ENCODE data around the gene AUTS2. TPM values are rescaled to one million over a fixed set of nuclear protein-coding genes. Genes with fewer than 3 reads are reported as not detected.
A peak's percentile ranks its signal among the peaks of the same experiment; 100 is the strongest.

Gene AUTS2
- total RNA-seq, 1 experiment from 2014 or later = 256 TPM

DNA sequence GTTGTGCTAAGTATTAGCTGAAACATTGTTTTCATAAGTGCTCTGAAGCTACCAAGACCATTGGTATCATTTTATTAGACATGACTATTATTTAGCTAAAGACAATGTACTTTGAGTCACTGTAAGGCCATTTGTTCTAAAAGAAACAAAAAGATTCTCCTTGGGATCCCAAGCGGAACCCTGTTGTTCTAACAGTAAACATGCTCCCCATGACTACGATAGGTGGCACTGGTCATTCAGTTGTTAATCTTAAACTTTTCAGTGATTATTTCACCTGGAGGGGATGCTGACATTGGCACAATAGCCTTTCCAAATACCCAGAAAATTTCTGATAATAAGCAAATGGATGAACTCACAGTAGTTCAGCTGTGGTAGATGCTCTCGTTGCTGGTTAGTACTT is 715.0 kb downstream of the AUTS2 start:
- H3K4me1 Mint-ChIP-seq = peaks cover 22 to 28% of the 10 kb centered on the region in 2 experiments
- Histone ChIP-seq H4K20me1 (ENCODE audit: control insufficient read depth, insufficient read depth, insufficient read length) (no peaks in the 10 kb centered on the region), H3K14ac (ENCODE audit: insufficient read depth, low read length) (no peak overlapping the region), H2AK5ac (ENCODE audit: insufficient read length, low read length) (no peak overlapping the region), H3K9me3 (ENCODE audit: control insufficient read depth, low read depth, low read length) (no peaks in the 10 kb centered on the region), H3K79me2 (ENCODE audit: insufficient read depth, low read length) (no peaks in the 10 kb centered on the region), H3K18ac (ENCODE audit: insufficient read length, low read depth, low read length) (no peak overlapping the region), H2BK20ac (ENCODE audit: low read depth, low read length, poor library complexity, severe bottlenecking) (no peak overlapping the region), H3K27me3 (ENCODE audit: insufficient read depth, low read length) (no peaks in the 10 kb centered on the region), H3T11ph (ENCODE audit: low read length) (no peak overlapping the region), H4K8ac (replicated peaks; ENCODE audit: insufficient read length, low read depth, low read length) (no peak overlapping the region), H3K23me2 (ENCODE audit: insufficient read length, low read depth, low read length, poor library complexity, severe bottlenecking) (no peaks in the 10 kb centered on the region), H2AFZ (ENCODE audit: low read length) (no peak overlapping the region), H3K4ac (ENCODE audit: low read depth, low read length) (no peak overlapping the region), H3K56ac (ENCODE audit: insufficient read length, low read depth, low read length) (no peak overlapping the region), H2BK15ac (ENCODE audit: low read depth, low read length) (no peak overlapping the region), H4K5ac (ENCODE audit: insufficient read length, low read depth, low read length) (no peak overlapping the region), H2BK12ac (ENCODE audit: insufficient read length, low read depth, low read length) (no peak overlapping the region), H4K91ac (ENCODE audit: insufficient read length, low read depth, low read length) (no peak overlapping the region), H3K4me2 (ENCODE audit: insufficient read depth, insufficient read length, low read length) (no peak overlapping the region), H3K27ac (ENCODE audit: insufficient read length, low read depth, low read length) (no peak overlapping the region), H3K4me1 (ENCODE audit: insufficient read depth, low read length) (no peaks in the 10 kb centered on the region), H3K79me1 (ENCODE audit: insufficient read depth, low read depth, low read length, poor library complexity, severe bottlenecking) (no peaks in the 10 kb centered on the region), H3K23ac (ENCODE audit: insufficient read length, low read depth, low read length) (no peak overlapping the region), H2BK120ac (ENCODE audit: low read depth, low read length, poor library complexity, severe bottlenecking) (no peak overlapping the region), H3K9ac (ENCODE audit: extremely low read depth, insufficient read length, low read length) (no peak overlapping the region), H2BK5ac (ENCODE audit: insufficient read length, low read length) (no peak overlapping the region)
- H3K27ac Mint-ChIP-seq = peak overlapping the region in 1 of 3 experiments; percentile 87; a peak in 1 of 7 replicates
- WGBS (ENCODE audit: extremely low coverage, insufficient read length, low lambda C conversion rate) = no CpG with 5 or more reads among the region's 3 CpGs
- no peaks in the 10 kb centered on the region for H3K27me3 Mint-ChIP-seq (ENCODE audit: low read depth)
- TF ChIP-seq CTCF (conservative IDR thresholded peaks at IDR 0.05) = peak; percentile 35
- H3K9me3 Mint-ChIP-seq = peaks cover 0 to 3% of the 10 kb centered on the region in 2 experiments; a peak in 1 of 5 replicates
- no peak for DNase-seq
- H3K4me3 Mint-ChIP-seq = no peak overlapping the region
- H3K36me3 Mint-ChIP-seq (ENCODE audit: insufficient read depth in 1 of 3, low read depth in 3 of 3) = no peaks in the 10 kb centered on the region; a peak in 1 of 7 replicates

Data from H9 (cell line).